Keratinocyte (primary cell): ENCODE measurements around the gene PNPT1.

ENCODE experiments used
- EZH2 ChIP-seq: IDR thresholded peaks from one replicate; pipeline ENCODE4 v1.6.1; 2012; ENCODE audit warnings: inconsistent platforms, mild to moderate bottlenecking, low read length, moderate library complexity
- TF ChIP-seq, protein P1 (sequence below), 3 experiments: IDR thresholded peaks in 1 of 3; conservative IDR thresholded peaks in 1 of 3; optimal IDR thresholded peaks in 1 of 3; 2 replicates in 2 of 3; 3 replicates in 1 of 3; pipeline versions ENCODE3 to v1.5.1; 2011; ENCODE audit warnings: low read length in 3 of 3, mild to moderate bottlenecking in 3 of 3, moderate library complexity in 2 of 3, control low read depth in 1 of 3, inconsistent platforms in 1 of 3; ENCODE audit not compliant: insufficient read depth in 2 of 3; ENCODE audit errors: extremely low read depth in 1 of 3

DNA sequence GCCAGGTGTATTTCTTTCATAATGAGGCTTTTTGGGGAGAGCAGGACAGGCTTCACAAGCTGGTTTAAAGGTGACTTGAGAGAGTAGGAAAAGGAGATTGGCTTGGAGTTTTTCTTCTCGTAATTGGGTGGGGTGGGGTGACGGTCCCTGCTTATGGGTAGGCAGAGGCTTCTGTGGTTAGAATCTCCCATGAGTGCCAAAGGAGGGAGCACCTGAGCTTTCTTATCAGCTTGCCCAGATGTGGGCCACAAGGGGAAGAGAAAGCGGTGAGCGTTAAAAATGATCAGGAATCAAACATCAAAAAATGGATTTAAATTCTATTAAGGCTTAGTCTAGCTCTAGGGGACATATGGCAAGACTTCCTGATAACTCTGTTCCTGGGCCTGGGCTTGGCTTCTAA, 9.7 kb upstream of the PNPT1 start:
- TF ChIP-seq, protein P1, sequence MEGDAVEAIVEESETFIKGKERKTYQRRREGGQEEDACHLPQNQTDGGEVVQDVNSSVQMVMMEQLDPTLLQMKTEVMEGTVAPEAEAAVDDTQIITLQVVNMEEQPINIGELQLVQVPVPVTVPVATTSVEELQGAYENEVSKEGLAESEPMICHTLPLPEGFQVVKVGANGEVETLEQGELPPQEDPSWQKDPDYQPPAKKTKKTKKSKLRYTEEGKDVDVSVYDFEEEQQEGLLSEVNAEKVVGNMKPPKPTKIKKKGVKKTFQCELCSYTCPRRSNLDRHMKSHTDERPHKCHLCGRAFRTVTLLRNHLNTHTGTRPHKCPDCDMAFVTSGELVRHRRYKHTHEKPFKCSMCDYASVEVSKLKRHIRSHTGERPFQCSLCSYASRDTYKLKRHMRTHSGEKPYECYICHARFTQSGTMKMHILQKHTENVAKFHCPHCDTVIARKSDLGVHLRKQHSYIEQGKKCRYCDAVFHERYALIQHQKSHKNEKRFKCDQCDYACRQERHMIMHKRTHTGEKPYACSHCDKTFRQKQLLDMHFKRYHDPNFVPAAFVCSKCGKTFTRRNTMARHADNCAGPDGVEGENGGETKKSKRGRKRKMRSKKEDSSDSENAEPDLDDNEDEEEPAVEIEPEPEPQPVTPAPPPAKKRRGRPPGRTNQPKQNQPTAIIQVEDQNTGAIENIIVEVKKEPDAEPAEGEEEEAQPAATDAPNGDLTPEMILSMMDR (optimal IDR thresholded peaks at IDR 0.05 in 1 of 3, IDR thresholded peaks at IDR 0.05 in 1 of 3, conservative IDR thresholded peaks at IDR 0.05 in 1 of 3; ENCODE audit: extremely low read depth in 1 of 3, insufficient read depth in 2 of 3, low read length in 3 of 3): no peak
- TF ChIP-seq EZH2: no peak
